Neural cell (in vitro differentiated cells): Measurements from ENCODE around the gene IQCH. TPM values are rescaled to one million over a fixed set of nuclear protein-coding genes. Genes with fewer than 3 reads are reported as not detected.

Experiments used
- H2AFZ ChIP-seq: fragments of 200-600, 300-800 bp; sonication (generic), shearing (Covaris generic); 2 replicates; pipeline ENCODE4 v1.6.0; 2014; ENCODE audit warnings: low read depth, mild to moderate bottlenecking, antibody characterized with exemption, low read length, moderate library complexity
- H3F3A ChIP-seq: fragments of 200-600 bp; shearing (Covaris generic); 2 replicates; pipeline ENCODE4 v1.6.1; 2016; ENCODE audit warnings: mild to moderate bottlenecking, moderate library complexity, mixed read lengths, antibody characterized with exemption, low read length; ENCODE audit not compliant: insufficient read depth, poor library complexity, severe bottlenecking
- H3K27ac ChIP-seq: fragments of 200-600, 300-800 bp; sonication (generic), shearing (Covaris generic); 2 replicates; pipeline ENCODE4 v1.5.1; 2014; ENCODE audit warnings: mild to moderate bottlenecking, low read length, moderate library complexity
- H3K27me3 ChIP-seq: fragments of 300-800, 200-600 bp; sonication (generic), shearing (Covaris generic); 2 replicates; pipeline ENCODE4 v1.6.0; 2014; ENCODE audit warnings: mild to moderate bottlenecking, low read depth, low read length, moderate library complexity; ENCODE audit not compliant: insufficient read depth
- H3K36me3 ChIP-seq: fragments of 300-800, 200-600 bp; sonication (generic), shearing (Covaris generic); 2 replicates; pipeline ENCODE4 v1.5.1; 2014; ENCODE audit warnings: mild to moderate bottlenecking, antibody characterized with exemption, low read length, moderate library complexity; ENCODE audit not compliant: insufficient read depth
- H3K4me2 ChIP-seq: fragments of 300-800, 200-600 bp; sonication (generic), shearing (Covaris generic); 2 replicates; pipeline ENCODE4 v1.6.0; 2014; ENCODE audit warnings: mild to moderate bottlenecking, low read length
- H3K4me3 ChIP-seq: fragments of 300-800, 200-600 bp; sonication (generic), shearing (Covaris generic); 2 replicates; pipeline ENCODE4 v1.5.1; 2014; ENCODE audit warnings: mild to moderate bottlenecking, low read length, moderate library complexity
- H3K79me2 ChIP-seq: fragments of 200-600 bp; shearing (Covaris generic); replicated peaks from 2 replicates; pipeline ENCODE4 v1.6.0; 2014; ENCODE audit warnings: mild to moderate bottlenecking, low read length, moderate library complexity; ENCODE audit not compliant: insufficient read depth
- H3K9ac ChIP-seq: fragments of 300-800, 200-600 bp; sonication (generic), shearing (Covaris generic); 2 replicates; pipeline ENCODE4 v1.6.1; 2016; ENCODE audit warnings: mild to moderate bottlenecking, low read length, mixed read lengths
- H3K9me2 ChIP-seq: fragments of 200-600 bp; shearing (Covaris generic); 2 replicates; pipeline ENCODE4 v1.6.1; 2016; ENCODE audit warnings: mild to moderate bottlenecking, low read length, mixed read lengths; ENCODE audit not compliant: insufficient read depth
- H3K9me3 ChIP-seq: fragments of 200-600, 300-800 bp; sonication (generic), shearing (Covaris generic); 2 replicates; pipeline ENCODE4 v1.6.1; 2016; ENCODE audit warnings: mild to moderate bottlenecking, mixed run types, low read length, moderate library complexity, mixed read lengths
- H4K20me1 ChIP-seq: fragments of 200-600 bp; shearing (Covaris generic); 2 replicates; pipeline ENCODE4 v1.6.1; 2016; ENCODE audit warnings: mild to moderate bottlenecking, mixed run types; ENCODE audit not compliant: insufficient read depth
- EP300 ChIP-seq: fragments of 450-650 bp; conservative IDR thresholded peaks from 2 replicates; pipeline ENCODE4 v1.6.1; 2014; ENCODE audit warnings: antibody characterized with exemption, mild to moderate bottlenecking, moderate library complexity; ENCODE audit not compliant: poor library complexity, severe bottlenecking
- MXI1 ChIP-seq: fragments of 450-650 bp; conservative IDR thresholded peaks from 2 replicates; pipeline ENCODE4 v1.6.1; 2014; ENCODE audit warnings: antibody characterized with exemption, mild to moderate bottlenecking; ENCODE audit not compliant: poor library complexity, severe bottlenecking
- SMC3 ChIP-seq: fragments of 450-650 bp; conservative IDR thresholded peaks from 2 replicates; pipeline ENCODE4 v1.6.1; 2014; ENCODE audit warnings: antibody characterized with exemption, mild to moderate bottlenecking, moderate library complexity; ENCODE audit not compliant: poor library complexity
- TAF1 ChIP-seq: IDR thresholded peaks from 2 replicates; pipeline ENCODE4 v1.6.1; 2012; ENCODE audit warnings: low read depth
- polyA plus RNA-seq: library from polyadenylated mRNA; depleted of rRNA; stranded (reverse); fragments of >200 nt; gene quantifications from 2 replicates; pipeline ENCODE4 v1.2.3, GENCODE V29; 2014
- TF ChIP-seq, protein P1 (sequence below): IDR thresholded peaks from 2 replicates; pipeline ENCODE4 v1.6.1; 2012; ENCODE audit warnings: borderline replicate concordance

IQCH gene
- polyA plus RNA-seq, 1 donor from 2014 or later: 2.8 TPM

DNA sequence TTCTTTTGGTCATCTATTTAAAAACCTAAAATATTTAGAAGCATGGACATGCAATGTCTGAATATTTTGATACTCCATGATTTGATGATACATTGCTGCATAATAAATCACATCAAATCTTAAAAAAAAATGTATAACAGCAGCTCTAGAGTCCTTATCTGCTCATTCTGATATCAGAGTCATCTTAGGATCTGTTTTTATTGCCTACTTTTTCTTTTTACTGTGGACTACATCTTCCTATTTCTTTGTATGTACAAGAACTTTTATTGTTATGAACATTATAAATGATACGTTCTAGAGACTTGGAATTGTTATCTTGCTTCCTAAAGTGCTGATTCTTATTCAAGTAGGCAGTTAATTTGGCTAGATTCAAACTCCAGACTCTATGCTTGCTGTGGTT, 72.7 kb downstream of the IQCH start:
- no peaks in the 10 kb centered on the region for H4K20me1 ChIP-seq
- H3F3A ChIP-seq: no peaks in the 10 kb centered on the region
- no peak overlapping the region for H2AFZ ChIP-seq
- TF ChIP-seq, protein P1, sequence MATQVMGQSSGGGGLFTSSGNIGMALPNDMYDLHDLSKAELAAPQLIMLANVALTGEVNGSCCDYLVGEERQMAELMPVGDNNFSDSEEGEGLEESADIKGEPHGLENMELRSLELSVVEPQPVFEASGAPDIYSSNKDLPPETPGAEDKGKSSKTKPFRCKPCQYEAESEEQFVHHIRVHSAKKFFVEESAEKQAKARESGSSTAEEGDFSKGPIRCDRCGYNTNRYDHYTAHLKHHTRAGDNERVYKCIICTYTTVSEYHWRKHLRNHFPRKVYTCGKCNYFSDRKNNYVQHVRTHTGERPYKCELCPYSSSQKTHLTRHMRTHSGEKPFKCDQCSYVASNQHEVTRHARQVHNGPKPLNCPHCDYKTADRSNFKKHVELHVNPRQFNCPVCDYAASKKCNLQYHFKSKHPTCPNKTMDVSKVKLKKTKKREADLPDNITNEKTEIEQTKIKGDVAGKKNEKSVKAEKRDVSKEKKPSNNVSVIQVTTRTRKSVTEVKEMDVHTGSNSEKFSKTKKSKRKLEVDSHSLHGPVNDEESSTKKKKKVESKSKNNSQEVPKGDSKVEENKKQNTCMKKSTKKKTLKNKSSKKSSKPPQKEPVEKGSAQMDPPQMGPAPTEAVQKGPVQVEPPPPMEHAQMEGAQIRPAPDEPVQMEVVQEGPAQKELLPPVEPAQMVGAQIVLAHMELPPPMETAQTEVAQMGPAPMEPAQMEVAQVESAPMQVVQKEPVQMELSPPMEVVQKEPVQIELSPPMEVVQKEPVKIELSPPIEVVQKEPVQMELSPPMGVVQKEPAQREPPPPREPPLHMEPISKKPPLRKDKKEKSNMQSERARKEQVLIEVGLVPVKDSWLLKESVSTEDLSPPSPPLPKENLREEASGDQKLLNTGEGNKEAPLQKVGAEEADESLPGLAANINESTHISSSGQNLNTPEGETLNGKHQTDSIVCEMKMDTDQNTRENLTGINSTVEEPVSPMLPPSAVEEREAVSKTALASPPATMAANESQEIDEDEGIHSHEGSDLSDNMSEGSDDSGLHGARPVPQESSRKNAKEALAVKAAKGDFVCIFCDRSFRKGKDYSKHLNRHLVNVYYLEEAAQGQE: no peak
- TF ChIP-seq SMC3 (no peak), TAF1 (no peak)
- no peak overlapping the region for H3K27ac ChIP-seq
- H3K36me3 ChIP-seq: no peaks in the 10 kb centered on the region
- H3K4me3 ChIP-seq: no peak overlapping the region
- no peak overlapping the region for H3K4me2 ChIP-seq
- H3K79me2 ChIP-seq: no peaks in the 10 kb centered on the region
- H3K9me3 ChIP-seq: no peaks in the 10 kb centered on the region
- H3K9ac ChIP-seq: no peak overlapping the region
- H3K9me2 ChIP-seq: no peaks in the 10 kb centered on the region
- no peaks in the 10 kb centered on the region for H3K27me3 ChIP-seq

DNA sequence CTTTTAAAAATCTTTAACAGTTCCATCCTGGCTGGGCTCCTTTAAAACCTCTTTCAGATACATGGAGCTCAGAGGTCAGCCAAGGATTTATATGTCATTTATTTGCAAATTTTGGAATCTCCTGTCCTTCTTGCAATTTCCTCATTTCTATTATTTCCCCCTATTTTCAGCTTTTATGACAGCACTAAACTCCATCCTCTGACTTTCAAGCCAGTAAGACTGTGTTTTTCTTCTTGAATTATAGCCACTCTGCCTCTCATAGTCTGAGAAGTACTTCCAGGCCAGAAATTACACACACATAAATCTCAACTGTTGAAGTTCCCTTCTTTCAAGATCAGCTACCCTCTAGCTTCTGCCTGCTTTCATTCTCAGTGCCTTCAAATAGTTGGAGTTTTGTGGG, 73.2 kb downstream of the IQCH start:
- no peaks in the 10 kb centered on the region for H3K9me2 ChIP-seq
- no peak overlapping the region for H3K27ac ChIP-seq
- H3K36me3 ChIP-seq: no peaks in the 10 kb centered on the region
- no peak overlapping the region for H3K9ac ChIP-seq
- no peaks in the 10 kb centered on the region for H3F3A ChIP-seq
- no peak overlapping the region for H3K4me3 ChIP-seq
- H2AFZ ChIP-seq: no peak overlapping the region
- no peaks in the 10 kb centered on the region for H3K27me3 ChIP-seq
- no peak overlapping the region for H3K4me2 ChIP-seq
- H3K9me3 ChIP-seq: no peaks in the 10 kb centered on the region
- H4K20me1 ChIP-seq: no peaks in the 10 kb centered on the region
- TF ChIP-seq EP300 (no peak), MXI1 (no peak)
- TF ChIP-seq, protein P1: no peak
- H3K79me2 ChIP-seq: no peaks in the 10 kb centered on the region

DNA sequence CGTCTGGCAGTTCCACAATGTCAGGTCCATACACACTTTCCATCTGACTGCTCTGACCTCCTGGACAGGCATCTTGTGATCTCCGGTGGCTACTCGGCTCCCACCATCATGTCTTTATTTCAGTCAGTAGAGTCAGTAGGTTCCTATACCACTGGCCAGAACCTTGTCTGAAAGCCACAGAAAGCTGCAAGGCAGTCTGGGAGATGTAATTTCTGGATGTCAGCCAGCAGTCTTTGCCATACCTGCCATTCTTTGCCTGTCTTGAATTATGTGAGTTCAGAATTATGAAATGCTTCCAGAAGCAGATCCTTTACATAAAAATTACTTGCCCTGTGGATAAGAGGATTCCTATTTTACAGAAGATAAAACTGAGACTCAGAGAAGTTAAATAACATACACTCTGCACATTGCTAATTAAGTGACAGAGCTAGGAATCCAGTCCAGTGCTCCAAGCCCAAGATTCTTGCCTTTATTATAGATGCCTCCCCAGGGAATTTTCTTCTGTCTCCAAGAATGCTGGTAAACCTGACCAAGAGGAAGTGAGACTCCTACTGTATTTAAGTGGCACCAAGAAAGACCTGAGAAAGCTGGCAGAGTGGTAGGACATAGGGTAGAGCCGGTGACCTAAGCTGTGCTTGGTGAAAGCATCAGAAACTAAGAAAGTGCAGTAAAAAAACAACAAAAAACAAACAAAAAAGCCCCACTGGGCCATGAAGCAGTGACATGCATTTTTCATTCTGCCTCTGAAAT, 75.6 kb downstream of the IQCH start:
- H3K9me3 ChIP-seq: no peaks in the 10 kb centered on the region
- no peak overlapping the region for H2AFZ ChIP-seq
- H3K9me2 ChIP-seq: no peaks in the 10 kb centered on the region
- no peak for TF ChIP-seq MXI1
- TF ChIP-seq SMC3: no peak
- no peak overlapping the region for H3K27ac ChIP-seq
- H3K9ac ChIP-seq: no peak overlapping the region
- no peaks in the 10 kb centered on the region for H3K27me3 ChIP-seq
- H4K20me1 ChIP-seq: no peaks in the 10 kb centered on the region
- H3K36me3 ChIP-seq: no peaks in the 10 kb centered on the region
- H3K4me2 ChIP-seq: no peak overlapping the region
- no peaks in the 10 kb centered on the region for H3F3A ChIP-seq
- H3K79me2 ChIP-seq: no peaks in the 10 kb centered on the region
- no peak overlapping the region for H3K4me3 ChIP-seq
